HepG2 (cell line): ENCODE data around the gene RRAD. TPM values are rescaled to one million over a fixed set of nuclear protein-coding genes. Genes with fewer than 3 reads are reported as not detected.

Experiments
- CSRNP2 ChIP-seq: sonication (generic); formaldehyde crosslinking; conservative IDR thresholded peaks from 2 replicates; pipeline ENCODE4 v1.8.0; 2022; ENCODE audit warnings: low read depth, missing genetic modification reagents
- EP300 ChIP-seq, 3 experiments: sonication (generic) in 1 of 3; formaldehyde crosslinking in 1 of 3; IDR thresholded peaks; 2 replicates each; pipeline versions ENCODE4 v1.5.1 to v1.6.1; 2011 to 2020; ENCODE audit warnings: low read depth in 2 of 3, low read length in 2 of 3, borderline replicate concordance in 1 of 3, improper control_type of control experiment in 1 of 3, mild to moderate bottlenecking in 1 of 3, missing genetic modification reagents in 1 of 3, moderate library complexity in 1 of 3
- FOXP4 ChIP-seq: sonication (generic); formaldehyde crosslinking; IDR thresholded peaks from 2 replicates; pipeline ENCODE4 v1.4.0; 2020; ENCODE audit warnings: missing genetic modification reagents
- ISL2 ChIP-seq: sonication (generic); formaldehyde crosslinking; IDR thresholded peaks from 2 replicates; pipeline ENCODE4 v1.5.0; 2020; ENCODE audit warnings: missing genetic modification reagents
- JUN ChIP-seq: sonication (generic); formaldehyde crosslinking; IDR thresholded peaks from 2 replicates; pipeline ENCODE4 v1.4.0; 2020; ENCODE audit warnings: mild to moderate bottlenecking, missing genetic modification reagents
- NCOA1 ChIP-seq: sonication (generic); formaldehyde crosslinking; IDR thresholded peaks from 2 replicates; pipeline ENCODE4 v1.9.0; 2021; ENCODE audit warnings: missing genetic modification reagents
- NFKB2 ChIP-seq: sonication (generic); formaldehyde crosslinking; IDR thresholded peaks from 2 replicates; pipeline ENCODE4 v1.4.0; 2020; ENCODE audit warnings: missing genetic modification reagents, borderline replicate concordance
- NR2C2 ChIP-seq: sonication (generic); formaldehyde crosslinking; IDR thresholded peaks from 2 replicates; pipeline ENCODE4 v1.4.0; 2020; ENCODE audit warnings: missing genetic modification reagents, mild to moderate bottlenecking, moderate library complexity, borderline replicate concordance
- TEF ChIP-seq: sonication (generic); formaldehyde crosslinking; IDR thresholded peaks from 2 replicates; pipeline ENCODE4 v1.5.0; 2020; ENCODE audit warnings: missing genetic modification reagents
- XBP1 ChIP-seq: sonication (generic); formaldehyde crosslinking; IDR thresholded peaks from 2 replicates; pipeline ENCODE4 v1.5.0; 2020; ENCODE audit warnings: missing genetic modification reagents
- ZBTB40 ChIP-seq, 2 experiments: fragments of 450-650 bp in 1 of 2; sonication (generic) in 1 of 2; formaldehyde crosslinking in 1 of 2; IDR thresholded peaks; 2 replicates each; pipeline versions ENCODE4 v1.6.1 to v1.8.0; 2016 to 2022; ENCODE audit warnings: antibody characterized with exemption in 1 of 2, mild to moderate bottlenecking in 1 of 2, missing genetic modification reagents in 1 of 2
- ZFYVE20 ChIP-seq: sonication (generic); formaldehyde crosslinking; IDR thresholded peaks from 2 replicates; pipeline ENCODE4 v1.8.0; 2023; ENCODE audit warnings: low read depth, mild to moderate bottlenecking, moderate library complexity, missing genetic modification reagents, borderline replicate concordance
- ZSCAN20 ChIP-seq: sonication (generic); formaldehyde crosslinking; IDR thresholded peaks from 2 replicates; pipeline ENCODE4 v1.4.0; 2020; ENCODE audit warnings: missing genetic modification reagents, mild to moderate bottlenecking, borderline replicate concordance
- ZSCAN22 ChIP-seq: sonication (generic); formaldehyde crosslinking; IDR thresholded peaks from 2 replicates; pipeline ENCODE4 v1.4.0; 2020; ENCODE audit warnings: mild to moderate bottlenecking, missing genetic modification reagents
- polyA plus RNA-seq, 8 experiments: library from polyadenylated mRNA; depleted of rRNA in 3 of 8; stranded (reverse) in 7 of 8; unstranded in 1 of 8; fragments of >200 nt; fragmentation: Illumina TruSeq in 4 of 8; extraction: Trizol in 4 of 8; gene quantifications; 2 replicates each; pipeline versions ENCODE4 v1.2.1 to v1.2.3, GENCODE V29; 2011 to 2016; ENCODE audit warnings: low read depth in 4 of 8, missing spikeins in 1 of 8, mixed read lengths in 1 of 8; ENCODE audit not compliant: insufficient read depth in 1 of 8
- total RNA-seq, 5 experiments: library from RNA; depleted of rRNA; stranded (reverse); fragments of >200 nt; fragmentation: Illumina TruSeq; extraction: Trizol; gene quantifications; 2 replicates each; pipeline ENCODE4 v1.2.3, GENCODE V29; 2016; ENCODE audit warnings: low read depth in 1 of 5

RRAD gene
- total and polyA plus RNA-seq, 2 of the 13 experiments (the other 11 are each of a cell fraction or from before 2014, with no cell fraction given), result 0.80 to 1.1 TPM

GRCh38 chr16:66961065-66961744, 35.9 kb upstream of the RRAD start, which contains the start of gene CES3 (continued):
- no peak for TF ChIP-seq JUN (CRISPR knock-in tag)
- no peak for TF ChIP-seq ISL2 (CRISPR knock-in tag)
- no peak for TF ChIP-seq ZFYVE20 (CRISPR knock-in tag)
- TF ChIP-seq NCOA1 (CRISPR knock-in tag), result peak; percentile 88; the same call in 1 of the 2 replicates
- no peak for TF ChIP-seq ZSCAN20 (CRISPR knock-in tag)
- 0 out of 2 replicates have a peak, but pooled peaks have one; percentile 14 for TF ChIP-seq NR2C2 (CRISPR knock-in tag)
- no peak for TF ChIP-seq ZSCAN22 (CRISPR knock-in tag)
- no peak; the same call in 1 of the 2 replicates for TF ChIP-seq NFKB2 (CRISPR knock-in tag)
- TF ChIP-seq TEF (CRISPR knock-in tag), result no peak
- TF ChIP-seq FOXP4 (CRISPR knock-in tag), result no peak
- TF ChIP-seq ZBTB40 (IDR thresholded peaks at IDR 0.05), result no peak
- TF ChIP-seq ZBTB40 (CRISPR knock-in tag; IDR thresholded peaks at IDR 0.05), result no peak
- no peak for TF ChIP-seq EP300 (IDR thresholded peaks at IDR 0.05; ENCODE audit: low read depth in 2 of 2, low read length in 2 of 2)
- TF ChIP-seq EP300 (CRISPR knock-in tag; IDR thresholded peaks at IDR 0.05; ENCODE audit: borderline replicate concordance), result no peak
- no peak for TF ChIP-seq XBP1 (CRISPR knock-in tag)
- TF ChIP-seq CSRNP2, result no peak
